C4-2B (cell line): ENCODE results near the gene MALAT1.

ENCODE experiments used
- CTCF ChIP-seq: fragments of 450-650 bp; conservative IDR thresholded peaks from 2 replicates; pipeline ENCODE4 v1.5.1; 2017; ENCODE audit warnings: mild to moderate bottlenecking
- ZFX ChIP-seq: fragments of 450-650 bp; IDR thresholded peaks from 2 replicates; pipeline ENCODE4 v1.6.1; 2017

GRCh38 chr11:65499713-65500386 is 1.0 kb downstream of the MALAT1 start:
- no peak for TF ChIP-seq CTCF
- TF ChIP-seq ZFX: no peak
